MV-4-11 (cell line): ENCODE data around the gene TEX261.
"Not testable (repeated sequence)": the region's sequence is repeated elsewhere in the genome, so short reads cannot be mapped to it uniquely, and the experiment has no call there.

Source experiments
- DNase-seq: peaks from one replicate; lab custom pipeline; 2025; lab: John Stamatoyannopoulos, UW

TEX261 gene

GRCh38 chr2:70994699-70995425 lies at the start of gene TEX261:
Gene TEX261, minus strand, starts transcription at chr2:70994873. Its CDS starts 116 bp downstream, at chr2:70994757.
- DNase-seq: peak; percentile 81

DNA sequence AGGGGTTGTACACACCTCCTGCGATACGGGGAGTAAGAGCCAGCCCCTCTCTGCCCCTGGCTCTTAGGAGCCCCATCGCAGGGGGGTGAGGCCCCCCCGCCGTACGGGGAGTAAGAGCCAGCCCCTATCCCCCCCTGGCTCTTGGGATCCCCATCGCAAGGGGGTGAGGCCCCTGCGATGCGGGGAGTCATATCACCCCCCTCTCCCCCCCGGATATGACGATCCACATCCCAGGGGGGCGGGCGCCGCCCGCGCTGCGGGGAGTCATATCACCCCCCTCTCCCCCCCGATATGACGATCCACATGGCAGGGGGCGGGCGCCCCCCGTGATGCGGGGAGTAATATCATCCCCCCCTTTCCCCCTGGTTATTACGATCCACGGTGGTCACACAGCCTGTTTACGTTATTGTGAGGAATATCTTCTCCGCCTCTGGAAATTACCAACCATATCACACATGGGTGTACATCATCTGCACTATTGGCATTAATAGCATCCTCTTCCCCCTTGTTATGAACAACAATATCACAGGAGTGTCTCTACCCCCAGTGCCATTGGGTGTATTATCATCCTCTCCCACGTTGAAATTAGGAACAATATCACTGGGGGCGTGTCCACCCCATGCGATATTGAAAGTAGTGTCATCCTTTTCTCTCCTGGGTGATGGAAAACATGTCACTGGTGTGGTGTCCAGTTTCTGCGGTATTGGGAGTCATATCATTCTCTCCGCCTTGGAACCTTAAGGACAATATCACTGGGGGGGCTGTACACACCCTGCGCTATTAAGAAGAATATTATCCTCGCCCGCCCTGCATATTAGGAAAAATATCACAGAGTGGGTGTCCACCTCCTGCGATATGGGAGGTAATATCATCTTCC lies 49.1 kb upstream of the TEX261 start:
- DNase-seq: no peak

- DNase-seq: no peak
Measured at GRCh38 chr2:71042287-71042686, 47.6 kb upstream of the TEX261 start.

- not testable (repeated sequence) for DNase-seq
Measured at GRCh38 chr2:71036296-71036695, 41.6 kb upstream of the TEX261 start.

GRCh38 chr2:71023553-71024243 lies 29.0 kb upstream of the TEX261 start:
- DNase-seq: not testable (repeated sequence)

GRCh38 chr2:71021394-71021793 lies 26.7 kb upstream of the TEX261 start:
- DNase-seq: not testable (repeated sequence)

DNA sequence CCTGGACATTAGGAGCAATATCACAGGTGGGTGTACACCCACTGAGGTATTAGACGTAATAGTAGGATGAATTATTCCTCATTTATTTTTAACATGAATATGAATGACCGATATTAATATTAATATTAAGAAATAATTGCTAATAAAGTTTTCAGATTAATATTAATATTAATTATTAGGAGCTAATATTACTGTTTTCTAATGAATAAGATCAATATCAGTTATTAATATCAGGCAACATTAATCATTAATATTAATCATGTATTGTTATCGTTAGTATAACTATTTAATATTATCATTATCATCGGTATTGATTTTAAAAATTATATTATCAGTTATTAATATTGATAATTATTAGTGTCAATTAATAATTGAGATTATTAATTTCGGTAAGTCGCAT lies 25.3 kb upstream of the TEX261 start:
- not testable (repeated sequence) for DNase-seq

DNA sequence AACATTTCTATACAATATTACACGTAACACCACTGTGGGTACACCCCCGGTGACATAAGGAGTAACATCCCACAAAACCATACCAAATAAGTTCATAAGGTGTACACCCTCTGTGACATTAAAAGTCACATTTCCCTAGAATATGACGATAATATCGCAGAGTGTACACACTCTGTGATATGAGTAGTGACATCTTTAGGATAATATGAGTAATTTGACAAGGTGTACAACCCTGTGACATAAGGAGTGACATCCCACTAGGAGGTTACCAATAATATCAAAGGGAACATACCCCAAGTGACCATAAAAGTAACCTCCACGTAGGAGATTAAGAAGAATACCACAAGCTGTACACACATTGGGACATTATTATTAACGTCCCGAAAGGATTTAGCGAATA lies 24.0 kb upstream of the TEX261 start:
- no peak for DNase-seq

DNA sequence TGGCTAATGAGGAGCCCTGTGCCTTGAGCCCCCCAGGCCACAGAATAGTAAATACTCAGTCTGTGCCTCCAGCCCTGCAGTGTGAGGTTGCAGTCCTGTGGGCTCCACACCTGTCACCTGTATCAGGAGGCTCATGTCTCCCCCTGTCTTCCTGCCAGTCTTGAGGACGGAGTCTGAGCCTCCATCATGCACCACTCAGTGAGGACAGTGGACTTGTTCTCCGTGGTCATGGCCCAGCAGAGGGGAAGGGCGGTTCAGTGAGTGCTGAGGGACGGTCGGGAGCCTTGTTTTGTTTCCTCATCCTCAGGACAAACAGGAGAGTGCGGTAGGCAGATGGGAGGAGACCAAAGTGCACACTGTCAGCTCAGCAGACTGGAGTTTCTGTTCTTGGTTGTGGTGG lies 17.1 kb upstream of the TEX261 start:
- DNase-seq: not testable (repeated sequence)

DNA sequence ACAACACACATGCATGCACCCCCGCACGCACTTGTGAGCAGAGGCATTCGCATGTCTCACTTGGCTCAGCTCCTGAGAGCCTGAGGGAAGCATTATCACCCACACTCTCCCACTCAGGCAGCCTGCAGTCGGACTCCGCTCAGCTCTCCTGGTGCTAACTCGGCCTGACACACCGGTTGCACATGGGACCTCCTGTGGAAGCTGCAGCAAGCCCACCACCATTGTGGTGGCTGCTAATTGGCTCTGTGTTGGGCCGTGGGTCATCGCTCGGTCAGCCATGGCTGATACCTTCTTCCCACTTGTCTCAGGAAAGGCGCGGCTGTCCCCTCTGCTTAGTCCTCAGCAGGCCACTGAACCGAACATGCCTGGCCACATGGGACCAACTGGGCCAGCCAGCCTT lies 13.7 kb upstream of the TEX261 start:
- no peak for DNase-seq

DNA sequence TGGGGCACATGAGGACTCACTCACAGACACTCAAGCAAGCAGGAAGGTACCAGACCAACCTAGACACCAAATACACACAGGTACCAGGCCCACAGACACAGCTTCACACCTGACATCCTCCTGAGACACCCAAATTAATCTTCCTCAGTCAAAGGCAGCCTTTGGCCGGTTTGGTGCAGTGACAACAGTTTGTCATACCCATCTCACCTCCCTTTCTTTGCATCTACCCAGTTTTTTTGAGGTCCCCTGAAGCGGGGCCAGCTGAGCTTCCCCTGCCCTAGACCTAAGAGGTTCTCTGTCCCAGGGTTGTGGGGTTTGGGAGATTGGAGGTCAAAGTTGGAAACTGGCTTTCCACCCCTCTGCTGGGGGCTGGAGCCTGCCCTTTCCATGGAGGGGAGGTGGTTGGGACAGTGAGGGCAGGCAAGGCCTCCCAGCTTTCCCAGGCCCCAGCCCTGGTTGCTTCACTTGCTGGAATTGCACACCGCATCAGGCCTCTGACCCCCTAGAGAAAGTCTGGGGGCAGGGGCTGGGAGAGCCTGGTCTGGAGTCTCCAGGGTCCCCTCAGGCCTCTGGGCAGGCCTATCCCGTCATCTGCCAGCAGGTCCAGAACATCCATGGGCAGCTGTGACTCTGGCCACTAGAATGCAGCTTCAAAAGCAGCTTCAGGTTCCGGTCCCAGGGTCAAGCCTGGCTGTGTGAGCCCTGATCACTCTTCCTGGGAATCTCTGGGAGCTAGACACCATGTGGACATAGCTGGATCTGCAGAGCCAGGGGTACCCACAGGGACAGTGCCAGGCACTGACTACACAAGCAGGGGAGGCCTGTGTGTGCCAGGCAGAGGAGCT lies 12.5 kb upstream of the TEX261 start:
- no peak for DNase-seq

DNA sequence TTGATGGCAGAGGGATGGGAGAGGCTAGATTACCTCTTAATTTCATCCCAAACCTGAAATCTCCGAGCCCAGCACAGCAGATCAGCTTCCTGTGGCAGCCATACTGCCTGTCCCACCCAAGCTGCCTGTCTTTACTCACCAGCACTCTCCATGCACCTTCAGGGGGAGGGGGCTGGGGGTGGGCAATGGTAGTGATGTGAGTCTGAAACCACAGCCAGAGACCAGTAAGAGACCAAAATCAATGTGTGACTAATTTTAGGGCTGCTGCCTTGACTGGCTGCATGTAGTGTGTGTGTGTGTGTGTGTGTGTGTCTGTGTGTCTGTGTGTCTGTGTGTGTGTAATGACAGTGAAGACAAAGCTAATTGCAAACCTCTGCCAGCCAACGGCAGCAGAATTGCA lies 11.7 kb upstream of the TEX261 start:
- no peak for DNase-seq

DNA sequence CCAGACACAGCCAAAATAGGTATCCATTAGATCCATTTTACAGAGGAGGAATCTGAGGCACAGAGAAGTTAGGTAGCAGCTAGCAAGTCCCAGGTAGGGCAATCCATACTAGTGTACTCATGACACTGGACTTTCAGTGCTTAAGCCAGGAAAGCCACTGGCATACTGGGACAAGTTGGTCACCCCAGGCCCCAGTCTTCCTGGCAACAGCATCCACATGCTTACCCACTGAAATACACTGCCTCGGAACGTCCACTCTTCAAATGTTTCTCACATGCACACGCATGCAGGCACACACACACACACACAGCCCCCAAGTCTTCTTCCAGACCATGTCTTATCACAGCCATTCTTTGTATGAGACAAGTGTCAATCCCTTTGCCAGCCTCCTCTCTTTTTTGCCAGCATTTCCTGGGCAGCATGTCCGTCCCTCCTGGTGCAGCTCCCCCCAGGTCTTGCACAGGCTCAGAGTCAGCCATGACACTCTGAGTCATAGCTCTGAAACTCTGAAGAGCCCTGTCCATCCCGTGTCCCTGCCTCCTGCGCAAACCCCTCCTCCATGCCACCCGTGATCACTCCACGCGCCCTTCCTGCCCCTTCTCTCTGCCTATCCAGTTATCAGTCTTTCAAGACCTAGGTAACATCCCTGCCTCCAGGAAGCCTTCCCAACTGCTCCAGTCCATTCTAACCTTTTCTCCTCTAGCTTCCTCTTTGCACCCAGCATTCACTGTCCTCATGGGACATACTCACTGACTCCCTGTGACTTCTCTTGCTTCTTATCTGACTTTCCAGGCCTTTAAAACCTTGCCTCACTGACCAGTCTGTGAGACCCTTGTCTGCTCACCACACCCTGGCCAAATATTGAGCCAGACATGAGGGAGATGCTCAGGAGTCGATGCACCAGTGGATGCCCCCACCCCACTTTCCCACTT lies 10.9 kb upstream of the TEX261 start:
- no peak for DNase-seq

DNA sequence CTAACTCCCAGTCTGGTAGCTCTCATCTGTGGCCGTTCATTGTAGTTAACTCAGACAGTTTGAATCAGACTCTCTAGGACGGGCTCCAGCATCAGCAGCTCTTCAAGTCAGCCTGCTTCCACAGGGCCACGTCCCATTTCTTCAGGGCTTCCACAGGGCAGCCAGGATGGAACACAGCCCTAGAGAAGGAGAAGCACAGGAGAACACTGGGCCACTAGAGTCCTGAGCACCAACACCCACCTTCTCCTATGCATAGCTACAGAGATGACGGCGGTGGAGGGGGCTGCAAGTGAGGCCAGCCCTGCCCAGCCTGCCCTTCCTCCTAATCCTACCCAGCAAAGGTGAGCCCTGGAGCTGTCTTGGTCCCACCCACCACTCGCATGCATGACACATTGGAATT lies 10.2 kb upstream of the TEX261 start:
- DNase-seq: no peak

DNA sequence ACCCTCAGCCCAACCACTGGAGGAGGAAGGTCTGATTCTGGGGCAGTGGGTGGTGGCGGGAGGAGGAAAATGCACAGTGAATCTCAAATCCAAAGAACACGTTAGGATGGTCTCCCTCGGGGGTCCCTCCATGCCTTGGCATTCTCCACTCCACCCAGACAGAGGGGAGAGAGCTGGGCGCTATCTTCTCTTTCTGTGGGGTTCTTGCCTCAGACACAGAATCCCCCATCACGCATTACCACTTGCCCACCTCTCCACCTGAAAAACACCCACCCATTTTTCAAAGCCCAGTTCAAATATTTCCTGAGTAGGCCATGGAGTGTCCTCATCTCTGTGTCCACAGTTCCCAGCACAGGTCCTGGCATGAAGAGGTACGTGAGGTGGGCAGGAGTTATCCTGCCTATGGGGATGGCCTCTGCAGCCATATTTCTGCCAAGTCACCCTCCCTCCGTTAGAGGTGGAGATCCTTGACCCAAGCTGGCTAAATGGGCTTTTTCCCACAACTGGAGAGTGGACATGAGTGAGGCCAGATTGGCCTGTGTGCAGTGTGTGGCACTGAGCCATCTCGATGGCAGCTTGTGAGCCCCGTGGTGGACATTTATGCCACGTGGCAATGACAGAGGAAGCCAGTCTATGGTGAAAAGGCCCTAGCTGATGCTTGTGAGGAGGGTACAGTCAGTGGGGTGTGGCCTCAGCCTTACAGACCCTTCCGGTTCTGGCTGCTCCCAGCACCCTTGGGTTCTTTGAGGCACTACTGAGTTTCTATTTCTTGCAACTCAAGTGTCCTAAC lies 9.5 kb upstream of the TEX261 start:
- no peak for DNase-seq

DNA sequence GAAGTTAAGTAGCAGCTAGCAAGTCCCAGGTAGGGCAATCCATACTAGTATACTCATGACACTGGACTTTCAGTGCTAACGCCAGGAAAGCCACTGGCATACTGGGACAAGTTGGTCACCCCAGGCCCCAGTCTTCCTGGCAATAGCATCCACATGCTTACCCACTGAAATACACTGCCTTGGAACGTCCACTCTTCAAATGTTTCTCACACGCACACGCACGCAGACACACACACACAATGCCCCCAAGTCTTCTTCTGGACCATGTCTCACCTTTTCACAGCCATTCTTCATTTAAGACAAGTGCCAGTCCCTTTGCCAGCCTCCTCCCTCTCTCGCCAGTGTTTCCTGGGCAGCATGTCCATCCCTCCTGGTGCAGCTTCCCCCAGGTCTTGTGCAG lies 8.7 kb upstream of the TEX261 start:
- DNase-seq: no peak

GRCh38 chr2:71001981-71002570 lies 7.4 kb upstream of the TEX261 start:
- DNase-seq: no peak

DNA sequence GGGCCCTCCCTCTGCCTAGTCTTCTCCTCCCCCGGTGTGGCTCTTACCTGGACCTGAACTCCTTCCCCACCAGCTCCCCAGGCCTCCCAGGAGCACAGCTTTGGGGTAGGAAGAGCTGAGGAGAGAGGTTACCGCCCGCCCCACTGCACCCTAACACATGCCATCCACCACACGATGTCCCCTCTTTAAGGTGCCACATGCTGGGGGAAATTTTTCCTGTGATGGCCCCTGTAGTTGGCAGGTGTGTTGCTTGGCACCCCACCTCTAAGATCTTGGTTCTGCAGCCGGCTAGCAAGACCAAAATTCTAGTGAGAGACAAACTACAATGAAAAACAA lies 6.9 kb upstream of the TEX261 start:
- DNase-seq: no peak

DNA sequence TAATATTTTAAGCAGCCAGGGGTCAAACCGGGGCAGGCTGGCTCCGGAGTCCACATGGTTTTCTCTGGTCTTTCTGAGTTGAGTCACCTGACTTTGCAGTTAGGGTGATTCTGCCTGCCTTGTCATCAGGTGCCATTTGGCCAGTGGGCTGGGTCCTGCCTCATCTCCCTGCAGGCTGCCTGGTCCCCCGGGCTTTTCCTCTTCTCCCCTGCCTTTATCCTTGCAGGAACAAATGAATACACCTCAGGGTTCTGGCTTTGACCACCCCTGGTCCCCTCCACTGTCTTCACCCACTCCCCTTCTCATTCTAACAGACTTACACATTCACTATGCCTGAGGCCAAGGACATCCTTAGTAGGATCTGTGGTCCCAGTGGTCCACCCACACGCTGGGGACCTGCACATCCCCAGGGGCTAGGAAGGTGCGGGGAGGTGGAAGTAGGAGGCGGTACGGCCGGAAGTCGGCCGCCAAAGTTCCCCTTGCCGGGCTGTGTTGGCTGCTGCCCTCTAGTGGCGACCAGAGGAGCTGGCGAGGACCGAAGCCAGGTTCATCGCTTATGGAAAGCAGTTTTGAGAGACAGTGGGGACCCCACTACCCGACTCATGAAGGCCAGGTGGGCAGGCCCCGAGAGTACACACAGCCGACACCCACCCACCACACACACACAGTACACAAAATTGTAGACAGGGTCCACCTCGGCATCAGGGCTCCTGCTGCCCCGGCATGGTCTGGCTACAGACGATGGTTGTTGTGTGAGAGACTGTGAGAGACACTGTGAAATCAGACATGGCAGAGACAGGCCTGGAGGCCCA lies 6.3 kb upstream of the TEX261 start:
- peak; percentile 59 for DNase-seq
